Neural cell (in vitro differentiated cells): ENCODE results near the gene AKAP9. TPM values are rescaled to one million over a fixed set of nuclear protein-coding genes. Genes with fewer than 3 reads are reported as not detected.
"Not testable (repeated sequence)": the region's sequence is repeated elsewhere in the genome, so short reads cannot be mapped to it uniquely, and the experiment has no call there.

Source experiments
- H2AFZ ChIP-seq: fragments of 200-600, 300-800 bp; sonication (generic), shearing (Covaris generic); 2 replicates; pipeline ENCODE4 v1.6.0; 2014; ENCODE audit warnings: low read depth, mild to moderate bottlenecking, antibody characterized with exemption, low read length, moderate library complexity
- H3F3A ChIP-seq: fragments of 200-600 bp; shearing (Covaris generic); 2 replicates; pipeline ENCODE4 v1.6.1; 2016; ENCODE audit warnings: mild to moderate bottlenecking, moderate library complexity, mixed read lengths, antibody characterized with exemption, low read length; ENCODE audit not compliant: insufficient read depth, poor library complexity, severe bottlenecking
- H3K27ac ChIP-seq: fragments of 200-600, 300-800 bp; sonication (generic), shearing (Covaris generic); 2 replicates; pipeline ENCODE4 v1.5.1; 2014; ENCODE audit warnings: mild to moderate bottlenecking, low read length, moderate library complexity
- H3K27me3 ChIP-seq: fragments of 300-800, 200-600 bp; sonication (generic), shearing (Covaris generic); 2 replicates; pipeline ENCODE4 v1.6.0; 2014; ENCODE audit warnings: mild to moderate bottlenecking, low read depth, low read length, moderate library complexity; ENCODE audit not compliant: insufficient read depth
- H3K36me3 ChIP-seq: fragments of 300-800, 200-600 bp; sonication (generic), shearing (Covaris generic); 2 replicates; pipeline ENCODE4 v1.5.1; 2014; ENCODE audit warnings: mild to moderate bottlenecking, antibody characterized with exemption, low read length, moderate library complexity; ENCODE audit not compliant: insufficient read depth
- H3K4me2 ChIP-seq: fragments of 300-800, 200-600 bp; sonication (generic), shearing (Covaris generic); 2 replicates; pipeline ENCODE4 v1.6.0; 2014; ENCODE audit warnings: mild to moderate bottlenecking, low read length
- H3K4me3 ChIP-seq: fragments of 300-800, 200-600 bp; sonication (generic), shearing (Covaris generic); 2 replicates; pipeline ENCODE4 v1.5.1; 2014; ENCODE audit warnings: mild to moderate bottlenecking, low read length, moderate library complexity
- H3K79me2 ChIP-seq: fragments of 200-600 bp; shearing (Covaris generic); replicated peaks from 2 replicates; pipeline ENCODE4 v1.6.0; 2014; ENCODE audit warnings: mild to moderate bottlenecking, low read length, moderate library complexity; ENCODE audit not compliant: insufficient read depth
- H3K9ac ChIP-seq: fragments of 300-800, 200-600 bp; sonication (generic), shearing (Covaris generic); 2 replicates; pipeline ENCODE4 v1.6.1; 2016; ENCODE audit warnings: mild to moderate bottlenecking, low read length, mixed read lengths
- H3K9me2 ChIP-seq: fragments of 200-600 bp; shearing (Covaris generic); 2 replicates; pipeline ENCODE4 v1.6.1; 2016; ENCODE audit warnings: mild to moderate bottlenecking, low read length, mixed read lengths; ENCODE audit not compliant: insufficient read depth
- H3K9me3 ChIP-seq: fragments of 200-600, 300-800 bp; sonication (generic), shearing (Covaris generic); 2 replicates; pipeline ENCODE4 v1.6.1; 2016; ENCODE audit warnings: mild to moderate bottlenecking, mixed run types, low read length, moderate library complexity, mixed read lengths
- H4K20me1 ChIP-seq: fragments of 200-600 bp; shearing (Covaris generic); 2 replicates; pipeline ENCODE4 v1.6.1; 2016; ENCODE audit warnings: mild to moderate bottlenecking, mixed run types; ENCODE audit not compliant: insufficient read depth
- CTCF ChIP-seq: fragments of 450-650 bp; IDR thresholded peaks from 2 replicates; pipeline ENCODE4 v1.5.1; 2014; ENCODE audit warnings: antibody characterized with exemption, mild to moderate bottlenecking, moderate library complexity; ENCODE audit not compliant: poor library complexity, severe bottlenecking
- EP300 ChIP-seq: fragments of 450-650 bp; conservative IDR thresholded peaks from 2 replicates; pipeline ENCODE4 v1.6.1; 2014; ENCODE audit warnings: antibody characterized with exemption, mild to moderate bottlenecking, moderate library complexity; ENCODE audit not compliant: poor library complexity, severe bottlenecking
- EZH2 ChIP-seq: fragments of 200-600, 300-800 bp; shearing (Covaris generic), sonication (generic); IDR thresholded peaks from 2 replicates; pipeline ENCODE4 v1.6.1; 2014; ENCODE audit warnings: antibody characterized with exemption, low read length, borderline replicate concordance, mild to moderate bottlenecking; ENCODE audit not compliant: insufficient read depth, poor library complexity, severe bottlenecking
- MXI1 ChIP-seq: fragments of 450-650 bp; conservative IDR thresholded peaks from 2 replicates; pipeline ENCODE4 v1.6.1; 2014; ENCODE audit warnings: antibody characterized with exemption, mild to moderate bottlenecking; ENCODE audit not compliant: poor library complexity, severe bottlenecking
- POLR2AphosphoS5 ChIP-seq: IDR thresholded peaks from 2 replicates; pipeline ENCODE4 v1.6.1; 2012
- RAD21 ChIP-seq: fragments of 450-650 bp; conservative IDR thresholded peaks from 2 replicates; pipeline ENCODE4 v1.6.1; 2014; ENCODE audit warnings: antibody characterized with exemption, mild to moderate bottlenecking, moderate library complexity
- REST ChIP-seq: IDR thresholded peaks from 2 replicates; pipeline ENCODE4 v1.6.1; 2012; ENCODE audit warnings: borderline replicate concordance
- SMC3 ChIP-seq: fragments of 450-650 bp; conservative IDR thresholded peaks from 2 replicates; pipeline ENCODE4 v1.6.1; 2014; ENCODE audit warnings: antibody characterized with exemption, mild to moderate bottlenecking, moderate library complexity; ENCODE audit not compliant: poor library complexity
- TAF1 ChIP-seq: IDR thresholded peaks from 2 replicates; pipeline ENCODE4 v1.6.1; 2012; ENCODE audit warnings: low read depth
- polyA plus RNA-seq: library from polyadenylated mRNA; depleted of rRNA; stranded (reverse); fragments of >200 nt; gene quantifications from 2 replicates; pipeline ENCODE4 v1.2.3, GENCODE V29; 2014

AKAP9 gene
- polyA plus RNA-seq, 1 donor from 2014 or later, result 120 TPM

DNA sequence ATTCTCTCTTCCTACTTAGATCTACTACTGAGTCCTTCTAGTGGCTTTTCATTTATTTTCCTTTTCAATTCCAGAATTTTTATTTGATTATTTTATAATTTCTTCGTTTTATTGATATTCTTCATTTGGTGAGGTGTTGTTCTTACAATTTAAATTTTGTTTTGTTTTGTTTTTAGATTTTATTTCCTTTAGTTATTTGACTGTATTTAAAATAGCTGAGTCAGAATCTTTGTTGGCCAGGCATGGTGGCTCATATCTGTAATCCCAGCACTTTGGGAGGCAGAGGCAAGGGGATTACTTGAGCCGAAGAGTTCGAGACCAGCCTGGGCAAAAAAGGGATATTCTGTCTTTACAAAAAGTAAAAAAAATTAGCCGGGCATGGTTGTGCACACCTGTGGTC, 36.1 kb downstream of the AKAP9 start:
- no peaks in the 10 kb centered on the region for H3K9me3 ChIP-seq
- H2AFZ ChIP-seq, result no peak overlapping the region
- no peak overlapping the region for H3K9ac ChIP-seq
- no peaks in the 10 kb centered on the region for H3F3A ChIP-seq
- H3K4me2 ChIP-seq, result no peak overlapping the region
- no peak overlapping the region for H3K27ac ChIP-seq
- peaks cover 10% of the 10 kb centered on the region for H3K36me3 ChIP-seq
- no peak for TF ChIP-seq RAD21
- TF ChIP-seq SMC3, result no peak
- no peak for TF ChIP-seq TAF1
- no peak for TF ChIP-seq CTCF
- TF ChIP-seq REST, result no peak
- no peak for TF ChIP-seq MXI1
- no peak for TF ChIP-seq EP300
- no peak for TF ChIP-seq POLR2AphosphoS5
- TF ChIP-seq EZH2, result no peak
- no peaks in the 10 kb centered on the region for H3K27me3 ChIP-seq
- H3K9me2 ChIP-seq, result no peaks in the 10 kb centered on the region
- no peak overlapping the region for H3K4me3 ChIP-seq
- peaks cover 2% of the 10 kb centered on the region for H4K20me1 ChIP-seq
- H3K79me2 ChIP-seq, result peaks cover 16% of the 10 kb centered on the region

GRCh38 chr7:91979590-91979989, 38.9 kb downstream of the AKAP9 start:
- Histone ChIP-seq H3K9me2 (no peaks in the 10 kb centered on the region), H3K27me3 (no peaks in the 10 kb centered on the region), H3K79me2 (no peaks in the 10 kb centered on the region), H3K27ac (no peak overlapping the region), H3F3A (no peaks in the 10 kb centered on the region), H3K9ac (no peak overlapping the region), H2AFZ (no peak overlapping the region), H4K20me1 (no peaks in the 10 kb centered on the region), H3K9me3 (no peaks in the 10 kb centered on the region), H3K4me3 (no peak overlapping the region), H3K4me2 (no peak overlapping the region), H3K36me3 (peaks cover 10% of the 10 kb centered on the region)
- no peak for TF ChIP-seq POLR2AphosphoS5
- no peak for TF ChIP-seq SMC3
- TF ChIP-seq EZH2, result no peak
- no peak for TF ChIP-seq CTCF
- no peak for TF ChIP-seq MXI1
- TF ChIP-seq EP300, result no peak
- no peak for TF ChIP-seq TAF1
- TF ChIP-seq REST, result no peak
- TF ChIP-seq RAD21, result no peak

DNA sequence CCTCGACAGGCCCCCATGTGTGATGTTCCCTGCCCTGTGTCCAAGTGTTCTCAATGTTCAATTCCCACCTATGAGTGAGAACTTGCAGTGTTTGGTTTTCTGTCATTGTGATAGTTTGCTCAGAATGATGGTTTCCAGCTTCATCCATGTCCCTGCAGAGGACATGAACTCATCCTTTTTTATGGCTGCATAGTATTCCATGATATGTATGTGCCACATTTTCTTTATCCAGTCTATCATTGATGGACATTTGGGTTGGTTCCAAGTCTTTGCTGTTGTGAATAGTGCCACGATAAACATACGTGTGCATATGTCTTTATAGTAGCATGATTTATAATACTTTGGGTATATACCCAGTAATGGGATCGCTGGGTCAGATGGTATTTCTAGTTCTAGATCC, 41.7 kb downstream of the AKAP9 start:
- H3K4me2 ChIP-seq, H3K27ac ChIP-seq, H3K9me3 ChIP-seq, H3K36me3 ChIP-seq, H3K27me3 ChIP-seq, H3K9me2 ChIP-seq, H2AFZ ChIP-seq, H3K79me2 ChIP-seq, H3F3A ChIP-seq, H3K9ac ChIP-seq, H4K20me1 ChIP-seq, H3K4me3 ChIP-seq: not testable (repeated sequence)
